ENCODE results near the gene PIN1.
"Not testable (repeated sequence)": the region's sequence is repeated elsewhere in the genome, so short reads cannot be mapped to it uniquely, and the experiment has no call there.

PIN1 gene

GRCh38 chr19:9808855-9809824 is 26.0 kb upstream of the PIN1 start:
- DNase-seq (ENCODE audit: low read depth, low spot score), result no peak
- no peak overlapping the region for H3K27ac ChIP-seq
- peaks cover 12% of the 10 kb centered on the region for H3K36me3 ChIP-seq (ENCODE audit: insufficient read depth, low read length)
- H3K9ac ChIP-seq (ENCODE audit: insufficient read length), result no peak overlapping the region
- H3K4me3 ChIP-seq, result no peak overlapping the region
- TF ChIP-seq EZH2 (IDR thresholded peaks at IDR 0.05), result no peak
- no peak for TF ChIP-seq FOXP2 (optimal IDR thresholded peaks at IDR 0.05; ENCODE audit: control extremely low read depth, extremely low read length, insufficient read depth)
- TF ChIP-seq POLR2AphosphoS5 (IDR thresholded peaks at IDR 0.05; ENCODE audit: borderline replicate concordance, low read depth, low read length), result no peak
- no peaks in the 10 kb centered on the region for H3K9me3 ChIP-seq (ENCODE audit: low read depth, low read length)

- H3K27ac ChIP-seq, result no peak overlapping the region
- H3K9ac ChIP-seq (ENCODE audit: insufficient read length), result no peak overlapping the region
- no peak for DNase-seq (ENCODE audit: low read depth, low spot score)
- H3K9me3 ChIP-seq (ENCODE audit: low read depth, low read length), result no peaks in the 10 kb centered on the region
- no peak overlapping the region for H3K4me3 ChIP-seq
- TF ChIP-seq POLR2AphosphoS5 (IDR thresholded peaks at IDR 0.05; ENCODE audit: borderline replicate concordance, low read depth, low read length) (no peak), EZH2 (IDR thresholded peaks at IDR 0.05) (no peak), FOXP2 (optimal IDR thresholded peaks at IDR 0.05; ENCODE audit: control extremely low read depth, extremely low read length, insufficient read depth) (no peak)
- peaks cover 18% of the 10 kb centered on the region for H3K36me3 ChIP-seq (ENCODE audit: insufficient read depth, low read length)
These were observed 24.0 kb upstream of the PIN1 start for GRCh38 chr19:9811139-9811538.

GRCh38 chr19:9818175-9818733 is 16.9 kb upstream of the PIN1 start:
- Histone ChIP-seq H3K9me3 (ENCODE audit: low read depth, low read length) (no peaks in the 10 kb centered on the region), H3K36me3 (ENCODE audit: insufficient read depth, low read length) (peaks cover 13% of the 10 kb centered on the region; the same call in 1 of the 2 replicates), H3K27ac (no peak overlapping the region), H3K9ac (ENCODE audit: insufficient read length) (peak overlapping the region; percentile 82), H3K4me3 (peak overlapping the region; percentile 98)
- no peak for DNase-seq (ENCODE audit: low read depth, low spot score)
- TF ChIP-seq EZH2 (IDR thresholded peaks at IDR 0.05) (no peak), POLR2AphosphoS5 (IDR thresholded peaks at IDR 0.05; ENCODE audit: borderline replicate concordance, low read depth, low read length) (no peak), FOXP2 (optimal IDR thresholded peaks at IDR 0.05; ENCODE audit: control extremely low read depth, extremely low read length, insufficient read depth) (no peak)

- Histone ChIP-seq H3K4me3 (peak within 1 kb of the TSS; percentile 98), H3K9ac (ENCODE audit: insufficient read length) (peak within 1 kb of the TSS; percentile 82), H3K27ac (peak within 1 kb of the TSS; percentile 83), H3K9me3 (ENCODE audit: low read depth, low read length) (no peaks in the 10 kb centered on the region), H3K36me3 (ENCODE audit: insufficient read depth, low read length) (peaks cover 11% of the 10 kb centered on the region; the same call in 1 of the 2 replicates)
- TF ChIP-seq EZH2 (IDR thresholded peaks at IDR 0.05) (no peak), POLR2AphosphoS5 (IDR thresholded peaks at IDR 0.05; ENCODE audit: borderline replicate concordance, low read depth, low read length) (peak; percentile 91)
- DNase-seq (ENCODE audit: low read depth, low spot score), result peak; percentile 83
These were observed 16.2 kb upstream of the PIN1 start, which contains the start of gene FBXL12 for GRCh38 chr19:9818734-9819595. Gene FBXL12 (minus strand): TSS chr19:9819079. CDS start chr19:9818813, 266 bp downstream.

- TF ChIP-seq FOXP2 (optimal IDR thresholded peaks at IDR 0.05; ENCODE audit: control extremely low read depth, extremely low read length, insufficient read depth) (no peak), POLR2AphosphoS5 (IDR thresholded peaks at IDR 0.05; ENCODE audit: borderline replicate concordance, low read depth, low read length) (no peak), EZH2 (IDR thresholded peaks at IDR 0.05) (no peak)
- no peak for DNase-seq (ENCODE audit: low read depth, low spot score)
- no peak overlapping the region for H3K9ac ChIP-seq (ENCODE audit: insufficient read length)
- no peak overlapping the region for H3K27ac ChIP-seq
- H3K36me3 ChIP-seq (ENCODE audit: insufficient read depth, low read length), result peaks cover 10% of the 10 kb centered on the region; the same call in 1 of the 2 replicates
- peak overlapping the region; percentile 79 for H3K4me3 ChIP-seq
- no peaks in the 10 kb centered on the region for H3K9me3 ChIP-seq (ENCODE audit: low read depth, low read length)
These were observed 15.6 kb upstream of the PIN1 start for GRCh38 chr19:9819596-9819909.

GRCh38 chr19:9820034-9820433 is 15.1 kb upstream of the PIN1 start:
- DNase-seq (ENCODE audit: low read depth, low spot score); H3K9me3 ChIP-seq (ENCODE audit: low read depth, low read length); H3K9ac ChIP-seq (ENCODE audit: insufficient read length); H3K27ac ChIP-seq: not testable (repeated sequence)
- Histone ChIP-seq H3K36me3 (ENCODE audit: insufficient read depth, low read length) (peaks cover 10% of the 10 kb centered on the region; the same call in 1 of the 2 replicates), H3K4me3 (peak overlapping the region; percentile 79)

GRCh38 chr19:9823816-9824215 is 11.3 kb upstream of the PIN1 start:
- Histone ChIP-seq H3K4me3 (no peak overlapping the region), H3K27ac (no peak overlapping the region), H3K9me3 (ENCODE audit: low read depth, low read length) (no peaks in the 10 kb centered on the region), H3K9ac (ENCODE audit: insufficient read length) (no peak overlapping the region), H3K36me3 (ENCODE audit: insufficient read depth, low read length) (0 out of 2 replicates have a peak, but pooled peaks cover 3% of the 10 kb centered on the region)
- no peak for DNase-seq (ENCODE audit: low read depth, low spot score)
- TF ChIP-seq FOXP2 (optimal IDR thresholded peaks at IDR 0.05; ENCODE audit: control extremely low read depth, extremely low read length, insufficient read depth) (no peak), POLR2AphosphoS5 (IDR thresholded peaks at IDR 0.05; ENCODE audit: borderline replicate concordance, low read depth, low read length) (no peak), EZH2 (IDR thresholded peaks at IDR 0.05) (no peak)

Measured in SK-N-MC (cell line).